Astrocyte of the cerebellum (primary cell): ENCODE results near the gene DNAI4.

Source experiments
- DNase-seq: peaks from one replicate; pipeline ENCODE4 v3.0.0-alpha.2; 2011; ENCODE audit warnings: low read depth
- H3K4me3 ChIP-seq: 2 replicates; pipeline ENCODE4 v1.5.1; 2011; ENCODE audit warnings: mild to moderate bottlenecking, low read depth, low read length, moderate library complexity
- CTCF ChIP-seq: IDR thresholded peaks from 2 replicates; pipeline ENCODE4 v1.5.1; 2012; ENCODE audit warnings: low read length, low read depth, moderate library complexity, mild to moderate bottlenecking; ENCODE audit errors: missing control alignments
- in situ Hi-C: cut with HindIII; loops from 2 replicates; pipeline ENCODE4 v1.10.0; 2017; ENCODE audit warnings: low sequenced_read_pairs

DNAI4 gene

GRCh38 chr1:66779475-66780078, 145.1 kb downstream of the DNAI4 start:
- no peak for DNase-seq
- no peak overlapping the region for H3K4me3 ChIP-seq
- TF ChIP-seq CTCF: no peak
- in situ Hi-C loops: loop anchor here (25.0 kb wide), 1 partner anchor 408 kb away; no protein-coding TSS in a partner anchor

- H3K4me3 ChIP-seq: no peak overlapping the region
- DNase-seq: no peak
- in situ Hi-C loops: loop anchor here (25.0 kb wide), 1 partner anchor 408 kb away; no protein-coding TSS in a partner anchor
- TF ChIP-seq CTCF: no peak
Observed at GRCh38 chr1:66778969-66779368, 145.7 kb downstream of the DNAI4 start.

DNA sequence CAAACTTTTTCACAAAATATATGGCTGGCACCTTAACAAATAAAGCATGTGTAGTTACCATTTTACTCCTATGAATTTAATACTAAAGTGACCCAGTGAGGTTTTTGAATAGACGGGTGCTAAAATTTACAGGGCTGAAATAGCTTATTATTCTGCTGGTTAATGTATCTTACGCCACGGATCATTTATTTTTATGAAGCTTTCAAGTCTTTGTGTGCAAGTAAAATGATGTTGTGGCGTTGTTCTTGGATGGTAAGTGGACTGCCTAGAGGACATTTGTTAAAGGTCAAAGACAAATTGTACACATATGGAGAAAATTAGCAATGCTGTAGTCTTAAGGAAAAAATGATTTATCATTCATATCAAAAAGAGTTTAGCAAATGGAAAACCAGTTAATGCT, 146.4 kb downstream of the DNAI4 start:
- no peak for DNase-seq
- in situ Hi-C loops: loop anchor here (25.0 kb wide), 1 partner anchor 409 kb away; no protein-coding TSS in a partner anchor

GRCh38 chr1:66777831-66778230, 146.8 kb downstream of the DNAI4 start:
- in situ Hi-C loops: loop anchor here (25.0 kb wide), 1 partner anchor 409 kb away; no protein-coding TSS in a partner anchor
- H3K4me3 ChIP-seq: no peak overlapping the region
- no peak for TF ChIP-seq CTCF
- DNase-seq: no peak

More for the DNA sequence above, 146.4 kb downstream of the DNAI4 start:
- no peak overlapping the region for H3K4me3 ChIP-seq
- TF ChIP-seq CTCF: no peak

DNA sequence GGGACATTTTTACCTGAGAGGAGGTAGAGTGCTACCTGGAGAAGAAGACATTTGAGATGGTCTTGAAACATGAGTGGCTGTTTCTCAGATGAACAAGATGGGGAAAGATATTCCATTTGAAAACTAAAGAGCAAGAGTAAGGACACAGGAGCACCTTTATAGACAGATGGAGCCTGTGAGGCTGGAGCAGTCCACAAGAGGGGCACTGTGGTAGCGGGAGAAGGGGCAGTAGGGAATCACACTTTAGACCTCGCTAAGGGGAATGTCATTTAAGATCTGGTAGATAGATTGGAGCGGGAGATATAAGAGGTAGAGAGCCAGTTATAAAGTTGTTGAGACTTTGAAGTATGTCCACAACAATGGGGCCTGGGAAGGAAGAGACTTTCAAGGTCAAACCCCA, 149.0 kb downstream of the DNAI4 start:
- no peak for DNase-seq
- H3K4me3 ChIP-seq: no peak overlapping the region
- in situ Hi-C loops: loop anchor here (25.0 kb wide), 1 partner anchor 412 kb away; no protein-coding TSS in a partner anchor
- no peak for TF ChIP-seq CTCF

DNA sequence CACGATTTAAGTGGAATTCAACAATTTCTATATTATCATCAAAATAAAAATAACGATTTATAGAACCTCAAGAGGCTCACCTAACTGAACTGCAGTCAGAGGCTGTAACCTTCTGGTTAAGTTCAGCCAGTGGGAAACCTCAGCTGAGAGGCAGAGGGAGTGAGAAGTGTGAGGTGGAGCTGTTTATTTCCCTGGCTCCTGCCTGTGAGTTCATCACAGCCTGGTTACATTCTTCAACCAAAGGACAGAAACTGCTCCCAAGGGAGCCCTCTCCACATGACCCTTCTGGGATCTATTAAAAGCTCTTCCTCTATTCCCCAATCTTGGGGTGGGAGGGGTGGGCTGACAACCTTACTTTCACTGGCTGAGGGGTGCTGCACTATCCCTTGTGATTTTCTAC, 150.2 kb downstream of the DNAI4 start:
- in situ Hi-C loops: no loop called here

More for the DNA sequence above, 150.2 kb downstream of the DNAI4 start:
- H3K4me3 ChIP-seq: no peak overlapping the region
- no peak for DNase-seq
- no peak for TF ChIP-seq CTCF
